Muscle layer of colon (tissue), 2 donors: ENCODE results near the gene DGKQ.

ENCODE experiments used
- H3K27ac ChIP-seq: one replicate; pipeline ENCODE4 v1.7.0; 2013; ENCODE audit warnings: low read depth, mild to moderate bottlenecking, low read length, moderate library complexity
- H3K27me3 ChIP-seq, 2 donors: one replicate each; pipeline ENCODE4 v1.7.0; 2013; ENCODE audit warnings: low read length in 2 of 2, mild to moderate bottlenecking in 2 of 2; ENCODE audit not compliant: insufficient read depth in 2 of 2, control insufficient read depth in 1 of 2
- H3K36me3 ChIP-seq: one replicate; pipeline ENCODE4 v1.7.0; 2013; ENCODE audit warnings: mild to moderate bottlenecking, low read length; ENCODE audit not compliant: insufficient read depth
- H3K4me1 ChIP-seq: one replicate; pipeline ENCODE4 v1.7.0; 2013; ENCODE audit warnings: mild to moderate bottlenecking, low read length; ENCODE audit not compliant: insufficient read depth
- H3K4me3 ChIP-seq, 2 donors: one replicate each; pipeline ENCODE4 v1.7.0; 2013; ENCODE audit warnings: low read length in 2 of 2, low read depth in 1 of 2, mild to moderate bottlenecking in 1 of 2, moderate library complexity in 1 of 2
- H3K9ac ChIP-seq: one replicate; pipeline ENCODE4 v1.7.0; 2013; ENCODE audit warnings: low read length
- H3K9me3 ChIP-seq: one replicate; pipeline ENCODE4 v1.7.0; 2013; ENCODE audit warnings: mild to moderate bottlenecking, low read length
- donor health status: abdominal sarcoma.
- donor health status: Adenocarcinoma of cecum.

The DGKQ gene, protein sequence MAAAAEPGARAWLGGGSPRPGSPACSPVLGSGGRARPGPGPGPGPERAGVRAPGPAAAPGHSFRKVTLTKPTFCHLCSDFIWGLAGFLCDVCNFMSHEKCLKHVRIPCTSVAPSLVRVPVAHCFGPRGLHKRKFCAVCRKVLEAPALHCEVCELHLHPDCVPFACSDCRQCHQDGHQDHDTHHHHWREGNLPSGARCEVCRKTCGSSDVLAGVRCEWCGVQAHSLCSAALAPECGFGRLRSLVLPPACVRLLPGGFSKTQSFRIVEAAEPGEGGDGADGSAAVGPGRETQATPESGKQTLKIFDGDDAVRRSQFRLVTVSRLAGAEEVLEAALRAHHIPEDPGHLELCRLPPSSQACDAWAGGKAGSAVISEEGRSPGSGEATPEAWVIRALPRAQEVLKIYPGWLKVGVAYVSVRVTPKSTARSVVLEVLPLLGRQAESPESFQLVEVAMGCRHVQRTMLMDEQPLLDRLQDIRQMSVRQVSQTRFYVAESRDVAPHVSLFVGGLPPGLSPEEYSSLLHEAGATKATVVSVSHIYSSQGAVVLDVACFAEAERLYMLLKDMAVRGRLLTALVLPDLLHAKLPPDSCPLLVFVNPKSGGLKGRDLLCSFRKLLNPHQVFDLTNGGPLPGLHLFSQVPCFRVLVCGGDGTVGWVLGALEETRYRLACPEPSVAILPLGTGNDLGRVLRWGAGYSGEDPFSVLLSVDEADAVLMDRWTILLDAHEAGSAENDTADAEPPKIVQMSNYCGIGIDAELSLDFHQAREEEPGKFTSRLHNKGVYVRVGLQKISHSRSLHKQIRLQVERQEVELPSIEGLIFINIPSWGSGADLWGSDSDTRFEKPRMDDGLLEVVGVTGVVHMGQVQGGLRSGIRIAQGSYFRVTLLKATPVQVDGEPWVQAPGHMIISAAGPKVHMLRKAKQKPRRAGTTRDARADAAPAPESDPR

DNA sequence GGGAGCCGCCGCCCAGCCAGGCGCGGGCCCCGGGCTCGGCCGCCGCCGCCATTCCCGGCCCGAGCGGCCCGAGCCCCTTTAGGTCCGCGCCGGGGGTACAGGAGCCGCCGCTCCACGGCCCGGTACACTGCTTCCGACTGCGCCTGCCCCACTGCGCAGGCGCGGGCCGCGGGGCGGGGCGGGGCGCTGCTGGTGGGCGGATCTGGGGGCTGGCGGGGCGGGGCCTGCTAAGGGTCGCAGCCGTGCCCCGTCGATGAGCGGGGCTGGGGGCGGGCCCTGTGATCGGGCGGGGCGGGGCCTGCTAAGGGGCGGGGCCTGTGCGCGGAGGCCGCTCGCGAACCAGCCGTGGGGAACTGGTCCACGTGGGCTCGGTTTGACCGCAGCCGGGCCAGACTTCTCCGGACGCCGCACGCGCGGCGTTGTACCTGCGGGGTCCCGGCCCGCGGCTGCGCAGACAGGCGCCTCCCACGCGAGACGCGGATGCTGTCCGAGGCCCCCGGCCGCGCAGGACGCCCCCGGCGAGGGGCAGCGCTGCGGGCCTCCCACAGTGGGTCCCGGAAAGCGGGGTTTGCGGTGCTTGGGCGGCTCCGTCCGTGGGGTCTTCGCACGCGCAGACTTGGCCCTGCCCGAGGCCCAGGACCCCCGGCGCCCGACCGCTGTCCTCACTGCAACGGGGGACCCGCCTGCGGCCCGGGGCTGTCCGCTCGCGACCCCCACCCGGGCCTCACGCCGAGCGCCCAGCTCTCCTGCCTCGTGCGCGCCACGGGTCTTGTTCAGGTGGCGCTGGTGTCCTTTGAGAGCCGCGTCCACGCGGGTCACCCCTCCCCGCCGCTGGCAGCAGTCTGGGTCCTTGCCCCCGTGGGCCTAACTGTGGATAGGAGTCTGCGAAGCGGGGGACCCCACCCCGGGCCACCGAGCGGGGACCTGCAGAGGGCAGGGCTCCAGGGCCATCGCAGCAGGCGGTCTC lies at the start of gene DGKQ:
DGKQ (minus strand) TSS at position 139 of the 967 bp plus-strand sequence; CDS start at position 52, 87 bp downstream.
- H3K27ac ChIP-seq: peak within 1 kb of the TSS; percentile 24
- peaks cover 21% of the 10 kb centered on the region for H3K4me1 ChIP-seq
- H3K9me3 ChIP-seq: no peaks in the 10 kb centered on the region

DNA sequence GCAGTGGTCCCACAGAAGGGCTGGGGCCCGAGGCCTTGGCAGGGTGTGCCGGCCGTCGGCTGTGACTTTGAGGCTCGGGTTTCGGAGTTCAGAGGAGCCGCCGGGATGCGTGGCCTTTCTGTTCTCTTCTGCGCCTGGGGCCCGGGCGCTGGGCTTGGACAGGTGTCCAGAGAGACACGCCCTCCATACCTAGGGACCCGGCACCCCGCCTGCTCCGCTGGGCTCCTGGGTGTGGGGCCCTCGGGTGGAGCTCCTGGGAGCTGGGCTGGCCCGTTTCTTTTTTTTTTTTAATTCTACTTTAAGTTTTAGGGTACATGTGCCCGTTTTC lies 49.3 kb upstream of the DGKQ start:
- Histone ChIP-seq H3K4me1 (no peaks in the 10 kb centered on the region), H3K9me3 (no peaks in the 10 kb centered on the region), H3K27ac (no peak overlapping the region), H3K4me3 (no peak overlapping the region), H3K36me3 (no peaks in the 10 kb centered on the region), H3K9ac (no peak overlapping the region), H3K27me3 (peaks cover 0 to under 1% of the 10 kb centered on the region in 2 donors)

More for the DNA sequence above, at the start of gene DGKQ:
- peak within 1 kb of the TSS; percentile 66 to 75 for H3K4me3 ChIP-seq
- peaks cover 0 to 4% of the 10 kb centered on the region in 2 donors for H3K27me3 ChIP-seq
- no peaks in the 10 kb centered on the region for H3K36me3 ChIP-seq
- no peak within 1 kb of the TSS for H3K9ac ChIP-seq

DNA sequence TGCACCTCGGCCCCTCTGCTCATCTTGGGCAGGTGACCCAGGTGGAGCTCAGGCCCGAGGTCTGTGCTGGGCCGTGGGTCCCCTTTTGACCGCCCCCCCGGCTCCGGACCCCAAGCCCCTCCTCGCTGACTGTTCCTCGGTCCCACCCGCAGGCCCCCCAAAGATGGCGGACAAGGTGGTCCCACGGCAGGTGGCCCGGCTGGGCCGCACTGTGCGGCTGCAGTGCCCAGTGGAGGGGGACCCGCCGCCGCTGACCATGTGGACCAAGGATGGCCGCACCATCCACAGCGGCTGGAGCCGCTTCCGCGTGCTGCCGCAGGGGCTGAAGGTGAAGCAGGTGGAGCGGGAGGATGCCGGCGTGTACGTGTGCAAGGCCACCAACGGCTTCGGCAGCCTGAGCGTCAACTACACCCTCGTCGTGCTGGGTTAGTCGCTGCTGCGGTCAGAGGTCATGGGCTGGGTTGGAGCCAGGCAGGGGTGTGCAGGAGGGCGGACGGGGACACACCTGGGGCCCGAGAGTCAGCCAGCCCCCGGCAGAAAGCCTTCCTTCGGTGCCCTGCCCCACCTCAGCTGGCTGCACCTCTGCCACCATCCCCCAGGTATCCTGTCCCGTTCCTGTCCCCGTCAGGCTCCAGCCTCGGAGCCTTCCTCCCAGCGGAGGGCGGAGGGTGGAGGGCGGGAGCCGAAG lies 48.8 kb upstream of the DGKQ start:
- no peaks in the 10 kb centered on the region for H3K36me3 ChIP-seq
- no peak overlapping the region for H3K27ac ChIP-seq
- H3K4me1 ChIP-seq: no peaks in the 10 kb centered on the region
- H3K9me3 ChIP-seq: no peaks in the 10 kb centered on the region
- no peak overlapping the region for H3K4me3 ChIP-seq
- no peaks in the 10 kb centered on the region for H3K27me3 ChIP-seq
- no peak overlapping the region for H3K9ac ChIP-seq

DNA sequence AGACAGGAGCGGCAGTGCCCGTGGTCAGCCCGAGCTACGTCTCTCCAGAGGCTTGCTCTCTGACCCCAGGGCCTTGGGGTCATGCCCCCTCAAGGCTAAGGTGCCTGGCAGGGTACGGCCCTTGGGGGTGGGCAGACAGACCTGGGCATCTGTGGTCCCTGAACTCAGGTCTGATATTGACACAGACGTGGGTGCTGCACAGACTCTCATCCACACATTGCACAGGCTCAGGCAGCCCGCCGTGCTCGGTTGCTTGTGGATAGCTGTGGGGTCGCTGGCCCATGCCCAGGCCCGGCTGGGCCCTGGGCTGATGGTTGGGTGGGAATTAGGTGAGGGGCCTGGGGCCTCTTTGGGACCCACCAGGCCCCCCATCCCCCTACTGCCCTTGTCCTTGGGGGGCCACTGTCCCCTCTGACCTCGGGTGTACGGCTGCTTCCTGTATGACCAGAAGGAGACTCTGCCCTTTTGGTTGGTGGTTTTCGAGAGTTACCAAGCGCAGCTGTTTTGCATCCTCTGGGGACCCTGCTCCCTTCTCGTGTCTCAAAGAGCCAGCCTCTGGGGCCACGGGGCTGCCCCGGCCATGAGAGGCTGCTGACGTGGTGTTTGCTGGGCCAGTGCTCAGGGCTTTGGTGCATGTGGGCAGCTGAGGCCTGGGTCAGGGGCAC lies 48.1 kb upstream of the DGKQ start:
- Histone ChIP-seq H3K4me1 (no peaks in the 10 kb centered on the region), H3K27ac (no peak overlapping the region), H3K9ac (no peak overlapping the region), H3K36me3 (no peaks in the 10 kb centered on the region), H3K9me3 (no peaks in the 10 kb centered on the region), H3K4me3 (no peak overlapping the region), H3K27me3 (no peaks in the 10 kb centered on the region)

DNA sequence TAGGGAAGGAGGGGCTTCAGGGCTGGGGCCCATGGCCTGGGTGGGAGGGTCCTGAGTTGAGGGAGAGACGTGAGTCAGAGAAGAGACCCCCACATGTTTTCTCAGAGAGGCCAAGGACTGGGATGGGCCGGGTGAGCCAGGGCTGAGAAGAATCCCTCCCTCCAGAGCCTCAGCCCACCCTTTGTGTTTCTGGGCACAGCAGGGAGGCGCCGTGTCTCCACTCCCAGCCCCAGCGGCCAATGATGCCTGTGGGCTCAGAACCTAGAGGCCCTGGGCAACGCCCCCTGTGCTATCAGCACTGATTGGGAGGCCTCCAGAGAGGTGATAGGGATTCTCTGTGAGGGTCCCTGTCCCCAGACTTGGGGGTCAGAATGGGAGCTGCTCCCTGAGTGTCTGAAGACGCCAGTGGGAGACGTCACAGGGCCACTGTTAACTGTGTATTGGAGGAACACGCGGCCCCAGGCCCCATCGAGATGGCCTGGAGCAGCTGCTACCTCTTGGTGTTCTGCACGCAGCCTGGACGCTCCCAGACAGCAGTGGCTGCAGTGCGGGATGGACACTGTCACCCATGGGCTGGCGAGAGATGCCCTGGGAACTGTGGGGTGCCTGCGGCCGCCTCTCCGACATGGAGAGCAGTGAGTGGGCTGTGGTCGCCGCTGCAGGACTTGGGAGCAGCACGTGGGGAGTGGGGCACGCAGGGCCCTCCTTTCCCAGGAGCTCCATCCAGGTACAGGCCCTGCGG lies 46.5 kb upstream of the DGKQ start:
- H3K27ac ChIP-seq: no peak overlapping the region
- H3K4me3 ChIP-seq: no peak overlapping the region
- no peaks in the 10 kb centered on the region for H3K9me3 ChIP-seq
- no peaks in the 10 kb centered on the region for H3K4me1 ChIP-seq
- H3K36me3 ChIP-seq: no peaks in the 10 kb centered on the region
- no peaks in the 10 kb centered on the region for H3K27me3 ChIP-seq
- H3K9ac ChIP-seq: no peak overlapping the region

DNA sequence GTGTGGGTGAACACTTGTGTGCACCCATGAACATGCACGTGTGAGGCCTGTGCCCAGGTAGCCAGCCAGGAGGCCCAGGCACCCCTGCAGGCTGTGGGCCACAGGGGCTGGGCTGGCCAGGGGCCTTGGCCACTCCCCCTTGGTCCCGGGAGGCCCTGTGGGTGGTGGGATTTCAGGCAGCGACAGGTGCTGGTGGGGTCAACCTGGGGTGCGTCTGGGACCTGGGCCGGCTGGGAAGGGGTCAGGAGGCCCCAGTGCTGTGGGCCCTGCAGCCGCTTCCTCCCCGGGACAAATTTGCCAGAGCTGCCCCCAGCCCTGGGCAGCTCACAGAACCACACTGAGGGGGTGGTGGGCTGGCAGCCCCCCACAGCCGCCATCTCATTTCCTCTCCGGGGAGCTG lies 46.0 kb upstream of the DGKQ start:
- Histone ChIP-seq H3K4me3 (no peak overlapping the region), H3K27me3 (no peaks in the 10 kb centered on the region), H3K4me1 (no peaks in the 10 kb centered on the region), H3K9me3 (no peaks in the 10 kb centered on the region), H3K27ac (no peak overlapping the region), H3K9ac (no peak overlapping the region), H3K36me3 (no peaks in the 10 kb centered on the region)

DNA sequence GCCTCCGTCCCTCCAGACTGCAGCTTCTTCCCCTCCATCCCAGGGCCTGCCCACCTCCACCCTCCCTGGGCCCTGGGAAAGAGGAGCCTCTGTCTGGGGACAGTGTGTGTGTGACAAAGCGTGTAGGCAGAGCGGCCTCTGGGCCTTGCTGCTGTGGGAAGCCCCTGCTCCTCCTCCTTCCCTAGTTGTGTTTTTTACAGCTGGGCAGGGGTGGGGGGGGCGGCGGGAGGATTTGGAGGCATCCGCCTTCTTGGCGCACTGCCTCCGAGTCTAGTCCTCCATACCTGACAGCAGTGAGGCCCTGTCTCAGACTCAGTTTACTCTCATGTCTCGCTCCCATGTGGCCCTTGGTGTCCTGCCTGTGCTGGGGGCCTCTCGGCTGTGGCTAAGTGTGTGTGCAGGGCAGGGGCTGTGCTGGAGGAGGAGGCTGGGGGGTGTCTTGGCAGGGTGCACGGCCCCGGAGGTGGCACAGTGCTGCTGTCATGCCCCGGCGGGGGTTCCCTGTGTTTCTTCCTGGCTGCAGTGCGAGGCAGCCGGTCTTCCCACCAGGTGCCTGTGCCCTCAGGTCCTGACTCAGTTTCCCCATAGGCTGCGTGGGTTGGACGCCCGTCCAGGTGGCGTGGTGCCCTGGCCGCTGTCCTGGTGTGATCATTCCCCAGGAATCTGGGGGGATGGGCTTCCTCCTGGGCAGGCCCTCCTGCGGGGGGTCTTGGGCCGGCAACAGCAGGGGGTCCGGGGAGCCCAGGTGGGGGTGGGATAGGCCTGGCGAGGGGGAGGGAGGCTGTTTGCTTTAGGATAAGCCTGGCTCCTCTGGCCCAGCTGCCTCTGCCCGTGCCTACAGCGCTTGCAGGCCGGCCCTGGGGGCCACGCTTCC lies 45.0 kb upstream of the DGKQ start:
- H3K27ac ChIP-seq: no peak overlapping the region
- H3K9ac ChIP-seq: no peak overlapping the region
- H3K4me1 ChIP-seq: no peaks in the 10 kb centered on the region
- H3K9me3 ChIP-seq: no peaks in the 10 kb centered on the region
- no peaks in the 10 kb centered on the region for H3K27me3 ChIP-seq
- H3K36me3 ChIP-seq: no peaks in the 10 kb centered on the region
- no peak overlapping the region for H3K4me3 ChIP-seq

DNA sequence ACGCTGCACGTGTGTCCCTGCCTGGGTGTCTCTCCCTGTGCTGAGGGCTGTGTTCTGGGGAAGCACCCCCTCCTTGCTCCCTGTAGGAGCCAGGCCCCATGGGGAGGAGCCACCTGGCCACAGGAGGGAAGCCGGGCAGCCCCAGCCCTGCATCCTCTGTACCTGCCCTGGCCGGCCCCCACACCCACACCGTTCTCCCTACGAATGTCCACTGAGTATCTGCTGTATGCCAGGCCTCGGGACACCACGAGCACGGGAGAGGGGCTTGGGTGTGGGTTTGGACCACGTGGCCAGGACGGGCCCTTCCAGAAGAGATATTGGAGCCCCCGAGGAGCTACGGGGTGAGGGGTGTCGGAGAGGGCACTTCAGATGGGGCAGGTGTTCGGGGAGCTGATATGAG lies 44.3 kb upstream of the DGKQ start:
- no peak overlapping the region for H3K4me3 ChIP-seq
- no peaks in the 10 kb centered on the region for H3K36me3 ChIP-seq
- no peaks in the 10 kb centered on the region for H3K27me3 ChIP-seq
- no peaks in the 10 kb centered on the region for H3K9me3 ChIP-seq
- H3K4me1 ChIP-seq: no peaks in the 10 kb centered on the region
- no peak overlapping the region for H3K27ac ChIP-seq
- H3K9ac ChIP-seq: no peak overlapping the region

DNA sequence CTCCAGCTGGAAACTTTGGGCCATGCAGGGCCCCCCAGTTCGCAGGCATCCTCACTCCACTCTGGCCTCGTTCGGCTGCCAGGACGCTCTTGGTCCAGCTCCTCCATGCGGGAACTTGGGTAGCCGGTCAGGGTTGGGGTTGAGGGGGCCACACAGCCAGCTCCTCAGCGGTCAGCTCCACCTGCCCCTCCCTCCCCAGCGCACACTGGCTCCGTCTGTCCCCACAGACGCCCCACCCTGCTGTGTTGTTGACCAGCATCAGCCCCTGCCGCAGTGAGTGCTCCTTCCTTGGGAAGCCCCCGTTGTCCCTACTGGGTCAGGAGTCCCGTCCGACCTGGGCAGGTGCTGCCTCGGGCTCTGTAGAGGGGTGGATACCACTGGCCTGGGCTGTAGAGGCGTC lies 43.8 kb upstream of the DGKQ start:
- no peaks in the 10 kb centered on the region for H3K4me1 ChIP-seq
- no peak overlapping the region for H3K9ac ChIP-seq
- H3K27me3 ChIP-seq: no peaks in the 10 kb centered on the region
- no peaks in the 10 kb centered on the region for H3K9me3 ChIP-seq
- no peak overlapping the region for H3K4me3 ChIP-seq
- H3K27ac ChIP-seq: no peak overlapping the region
- no peaks in the 10 kb centered on the region for H3K36me3 ChIP-seq
